Hepatocyte (in vitro differentiated cells): ENCODE data around the gene KRT10. TPM values are rescaled to one million over a fixed set of nuclear protein-coding genes. Genes with fewer than 3 reads are reported as not detected.

Source experiments
- DNase-seq: peaks from one replicate; pipeline ENCODE4 v3.0.0-alpha.2; 2016; ENCODE audit warnings: low spot score
- H2AFZ ChIP-seq: fragments of 200-600 bp; sonication (generic); 2 replicates; pipeline ENCODE4 v1.6.0; 2016; ENCODE audit warnings: antibody characterized with exemption, mild to moderate bottlenecking
- H3K27ac ChIP-seq: fragments of 200-600 bp; sonication (generic); 2 replicates; pipeline ENCODE4 v1.5.1; 2016; ENCODE audit warnings: mild to moderate bottlenecking
- H3K27me3 ChIP-seq: fragments of 200-600 bp; sonication (generic); 2 replicates; pipeline ENCODE4 v1.6.1; 2016
- H3K36me3 ChIP-seq: fragments of 200-600 bp; sonication (generic); replicated peaks from 2 replicates; pipeline ENCODE4 v1.5.1; 2016; ENCODE audit warnings: low read depth; ENCODE audit not compliant: insufficient read depth
- H3K4me1 ChIP-seq: fragments of 200-600 bp; sonication (generic); 2 replicates; pipeline ENCODE4 v1.5.1; 2016; ENCODE audit warnings: mild to moderate bottlenecking, moderate library complexity; ENCODE audit not compliant: insufficient read depth
- H3K4me2 ChIP-seq: fragments of 200-600 bp; sonication (generic); 2 replicates; pipeline ENCODE4 v1.6.0; 2016
- H3K4me3 ChIP-seq: fragments of 200-600 bp; sonication (generic); 2 replicates; pipeline ENCODE4 v1.5.1; 2016; ENCODE audit warnings: mild to moderate bottlenecking
- H3K79me2 ChIP-seq: fragments of 200-600 bp; sonication (generic); 2 replicates; pipeline ENCODE4 v1.6.0; 2017; ENCODE audit warnings: mild to moderate bottlenecking
- H3K9me2 ChIP-seq: fragments of 200-600 bp; sonication (generic); replicated peaks from 2 replicates; pipeline ENCODE4 v1.6.0; 2017; ENCODE audit warnings: mild to moderate bottlenecking; ENCODE audit not compliant: insufficient read depth
- H3K9me3 ChIP-seq: fragments of 200-600 bp; sonication (generic); 2 replicates; pipeline ENCODE4 v1.5.1; 2016; ENCODE audit warnings: low read depth, mild to moderate bottlenecking
- H4K20me1 ChIP-seq: fragments of 200-600 bp; sonication (generic); 2 replicates; pipeline ENCODE4 v1.6.0; 2016; ENCODE audit warnings: mild to moderate bottlenecking; ENCODE audit not compliant: insufficient read depth, poor library complexity, severe bottlenecking
- CTCF ChIP-seq: fragments of 200-600 bp; sonication (generic); IDR thresholded peaks from 2 replicates; pipeline ENCODE4 v1.5.1; 2016; ENCODE audit warnings: antibody characterized with exemption, mild to moderate bottlenecking; ENCODE audit not compliant: poor library complexity
- EZH2 ChIP-seq: fragments of 200-600 bp; sonication (generic); IDR thresholded peaks from 2 replicates; pipeline ENCODE4 v1.6.1; 2016; ENCODE audit warnings: antibody characterized with exemption, mild to moderate bottlenecking, borderline replicate concordance
- EZH2phosphoT487 ChIP-seq: fragments of 200-600 bp; sonication (generic); IDR thresholded peaks from one replicate; pipeline ENCODE4 v1.6.1; 2018; ENCODE audit warnings: antibody characterized with exemption, mild to moderate bottlenecking, low read depth, moderate library complexity; ENCODE audit not compliant: unreplicated experiment, severe bottlenecking
- WGBS: methylation state at CpG from one replicate; pipeline ENCODE4 v1.1.6; 2016; ENCODE audit warnings: low lambda C conversion rate; ENCODE audit errors: missing lambda C conversion rate; 5-methylcytosine and 5-hydroxymethylcytosine counted together
- polyA plus RNA-seq: library from polyadenylated mRNA; unstranded; fragments of >200 nt; fragmentation: Nextera tagmentation; extraction: Ambion mirVana; gene quantifications from 2 replicates; pipeline ENCODE4 v1.2.1, GENCODE V29; 2016
- total RNA-seq: library from RNA; depleted of rRNA; stranded (reverse); fragments of >200 nt; gene quantifications from 2 replicates; pipeline ENCODE4 v1.2.3, GENCODE V29; 2014

KRT10 gene
- total RNA-seq (29.4 and 39.7 TPM in 2 replicates), polyA plus RNA-seq (153 and 165 TPM in 2 replicates)

- Histone ChIP-seq H3K4me1 (peaks cover 17% of the 10 kb centered on the region), H2AFZ (no peak within 1 kb of the TSS), H3K27ac (no peak within 1 kb of the TSS), H3K9me3 (no peaks in the 10 kb centered on the region), H3K4me2 (no peak within 1 kb of the TSS), H3K9me2 (no peaks in the 10 kb centered on the region), H3K79me2 (peaks cover 39% of the 10 kb centered on the region), H4K20me1 (no peaks in the 10 kb centered on the region), H3K27me3 (no peaks in the 10 kb centered on the region), H3K36me3 (peaks cover 6% of the 10 kb centered on the region), H3K4me3 (no peak within 1 kb of the TSS)
- DNase-seq, result no peak
- WGBS, result 88% methylated on average over 7 of the region's 7 CpGs
- TF ChIP-seq CTCF (no peak), EZH2phosphoT487 (no peak), EZH2 (no peak)
These were observed at the start of gene KRT10 for GRCh38 chr17:40822132-40822812. KRT10 (minus strand) TSS chr17:40822614; CDS start chr17:40822585, 29 bp downstream.

- no peaks in the 10 kb centered on the region for H3K36me3 ChIP-seq
- no peak overlapping the region for H3K27ac ChIP-seq
- H3K4me3 ChIP-seq, result no peak overlapping the region
- DNase-seq, result no peak
- no peaks in the 10 kb centered on the region for H3K79me2 ChIP-seq
- H3K27me3 ChIP-seq, result no peaks in the 10 kb centered on the region
- H3K9me3 ChIP-seq, result no peaks in the 10 kb centered on the region
- no peaks in the 10 kb centered on the region for H3K9me2 ChIP-seq
- H4K20me1 ChIP-seq, result no peaks in the 10 kb centered on the region
- no peak overlapping the region for H2AFZ ChIP-seq
- no peak overlapping the region for H3K4me2 ChIP-seq
- no peaks in the 10 kb centered on the region for H3K4me1 ChIP-seq
- 89% methylated on average over 7 of the region's 7 CpGs for WGBS
- no peak for TF ChIP-seq CTCF
- no peak for TF ChIP-seq EZH2phosphoT487
- no peak for TF ChIP-seq EZH2
These were observed 48.9 kb upstream of the KRT10 start for GRCh38 chr17:40871316-40871715.

- WGBS, result 38% methylated on average over 4 of the region's 4 CpGs
- Histone ChIP-seq H2AFZ (no peak overlapping the region), H3K79me2 (no peaks in the 10 kb centered on the region), H3K36me3 (no peaks in the 10 kb centered on the region), H4K20me1 (no peaks in the 10 kb centered on the region), H3K4me2 (no peak overlapping the region), H3K9me3 (no peaks in the 10 kb centered on the region), H3K27me3 (no peaks in the 10 kb centered on the region), H3K4me3 (no peak overlapping the region), H3K27ac (no peak overlapping the region), H3K4me1 (no peaks in the 10 kb centered on the region), H3K9me2 (no peaks in the 10 kb centered on the region)
- TF ChIP-seq EZH2phosphoT487 (no peak), CTCF (no peak), EZH2 (no peak)
- DNase-seq, result no peak
These were observed 47.7 kb upstream of the KRT10 start for GRCh38 chr17:40870136-40870535.
